Pancreas (tissue), 10 donors: ENCODE measurements around the gene FBXO46. TPM values are rescaled to one million over a fixed set of nuclear protein-coding genes. Genes with fewer than 3 reads are reported as not detected.

Experiments
- ATAC-seq, 4 donors: fragments of 200-7000 bp; cut with Tn5 transposase; one replicate each; pipeline versions ENCODE4 v1.8.0 to v1.9.1; 2020; ENCODE audit warnings: mild to moderate bottlenecking in 4 of 4, moderate library complexity in 4 of 4
- DNase-seq, 6 donors: peaks; one replicate each; pipeline ENCODE4 v3.0.0-alpha.2; 2020
- FAIRE-seq: peaks from 2 replicates; lab custom pipeline; 2012; peaks lifted over from hg19 to GRCh38; lab: Jason Lieb, UNC
- H3K27ac ChIP-seq, 4 donors: fragments of 200-600 bp; sonication (generic); 1 replicate in 3 of 4; 2 replicates in 1 of 4; pipeline versions ENCODE4 v1.5.0 to v1.8.0; 2020
- H3K27me3 ChIP-seq, 4 donors: fragments of 200-600 bp; one replicate each; pipeline ENCODE4 v1.8.0; 2021
- H3K36me3 ChIP-seq, 3 donors: fragments of 200-600 bp; sonication (generic) in 1 of 3; one replicate each; pipeline versions ENCODE4 v1.5.0 to v1.8.0; 2020 to 2021
- H3K4me1 ChIP-seq, 3 donors: fragments of 200-600 bp; one replicate each; pipeline ENCODE4 v1.8.0; 2021
- H3K4me3 ChIP-seq, 4 donors: fragments of 200-600 bp; sonication (generic) in 2 of 4; one replicate each; pipeline versions ENCODE4 v1.5.0 to v1.8.0; 2020 to 2021
- H3K9me3 ChIP-seq, 4 donors: fragments of 200-600 bp; one replicate each; pipeline ENCODE4 v1.8.0; 2021
- CTCF ChIP-seq, 4 donors: fragments of 200-600 bp; sonication (generic) in 3 of 4; IDR thresholded peaks; one replicate each; pipeline versions ENCODE4 v1.5.0 to v1.8.0; 2021; ENCODE audit warnings: antibody characterized with exemption in 4 of 4
- WGBS, 2 donors: extraction: QIAGEN DNeasy Blood & Tissue Kit; methylation state at CpG; one replicate each; pipeline ENCODE4 v1.1.7; 2013; 5-methylcytosine and 5-hydroxymethylcytosine counted together
- intact Hi-C, 3 donors: fragments of 100-400 bp; cut with DNase I; formaldehyde crosslinking; loops; one replicate each; pipeline versions ENCODE4 v1.11.1 to v1.14.2; 2022
- polyA plus RNA-seq, 2 donors: library from polyadenylated mRNA; stranded (reverse); fragments of 200-250 nt; gene quantifications; one replicate each; pipeline ENCODE4 v1.2.3, GENCODE V29; 2013
- total RNA-seq, 6 donors: library from RNA; stranded (reverse); fragmentation: NEBNext Ultra II Directional in 4 of 6; extraction: Animal tissue kit (Norgen Biotek cat#: 25700) in 4 of 6; gene quantifications; one replicate each; pipeline versions ENCODE4 v1.2.1 to v1.2.4, GENCODE V29; 2021 to 2023
- donor health status: healthy with polysubstance abuse.
- donor health status: DM: no; HTN: no; CAD: no; lungs with moderate emphysema.
- donor health status: DM: no; HTN: no; CAD: no.
- donor health status: control.
- donor health status: control.
- donor health status: Bipolar disorder and iron deficiency.
- donor health status: DM: yes; HTN: yes; CAD: no.
- donor health status: DM: no; HTN: no; CAD: no.
- donor health status: DM: no; HTN: no; CAD: no.
- donor health status: DM: yes; HTN: yes; CAD: no.

Gene FBXO46
- total and polyA plus RNA-seq, 8 donors, result 6.7 to 11.3 (median 9.5) TPM

GRCh38 chr19:45681391-45682015 lies 49.2 kb downstream of the FBXO46 start:
- Histone ChIP-seq H3K4me1 (peaks cover 0 to 3% (median 0%) of the 10 kb centered on the region in 3 donors), H3K27ac (peak overlapping the region; percentile 70 to 91 (median 74)), H3K36me3 (peaks cover 0 to 4% (median 0%) of the 10 kb centered on the region in 3 donors), H3K4me3 (peak overlapping the region in 2 of 4 donors; percentile 36 to 38), H3K9me3 (no peaks in the 10 kb centered on the region), H3K27me3 (no peaks in the 10 kb centered on the region)
- peak; percentile 75 to 85 (median 80) for ATAC-seq
- whole genome bisulfite sequencing, 2 donors, result 1% methylated on average over 51 of the region's 51 CpGs
- peak; percentile 81 to 96 (median 92) for DNase-seq
- TF ChIP-seq CTCF (IDR thresholded peaks at IDR 0.05), result peak; percentile 93 to 99 (median 98)
- no peak for FAIRE-seq
- intact Hi-C loops, result no loop called here

- no peak for TF ChIP-seq CTCF (IDR thresholded peaks at IDR 0.05)
- no peaks in the 10 kb centered on the region for H3K27me3 ChIP-seq
- intact Hi-C loops, result no loop called here
- H3K9me3 ChIP-seq, result no peaks in the 10 kb centered on the region
- ATAC-seq, result peak; percentile 76 to 87 (median 86)
- H3K4me3 ChIP-seq, result peak overlapping the region; percentile 20 to 59 (median 44)
- WGBS, 2 donors, result 7 to 10% methylated on average over 48 to 49 of the region's 49 CpGs
- H3K4me1 ChIP-seq, result peaks cover 0 to 3% (median 0%) of the 10 kb centered on the region in 3 donors
- no peak for FAIRE-seq
- no peaks in the 10 kb centered on the region for H3K36me3 ChIP-seq
- DNase-seq, result peak; percentile 94 to 98 (median 97)
- H3K27ac ChIP-seq, result peak overlapping the region; percentile 70 to 82 (median 74)
Observed at GRCh38 chr19:45677351-45678230, 53.1 kb downstream of the FBXO46 start.

- ATAC-seq (peak; percentile 16 to 33 (median 28)), FAIRE-seq (no peak), DNase-seq (peak in 4 of 6 donors; percentile 52 to 86 (median 66))
- Histone ChIP-seq H3K9me3 (no peaks in the 10 kb centered on the region), H3K27me3 (no peaks in the 10 kb centered on the region), H3K36me3 (no peaks in the 10 kb centered on the region), H3K27ac (peak overlapping the region; percentile 70 to 81 (median 74)), H3K4me3 (peak overlapping the region; percentile 20 to 59 (median 44)), H3K4me1 (peaks cover 0 to 3% (median 0%) of the 10 kb centered on the region in 3 donors)
- no peak for TF ChIP-seq CTCF (IDR thresholded peaks at IDR 0.05)
- WGBS, 2 donors, result 5 to 9% methylated on average over 27 to 28 of the region's 28 CpGs
- intact Hi-C loops, result no loop called here
Observed at GRCh38 chr19:45676851-45677263, 53.8 kb downstream of the FBXO46 start.

- DNase-seq (no peak), ATAC-seq (no peak), FAIRE-seq (no peak)
- peaks cover 0 to 3% (median 0%) of the 10 kb centered on the region in 3 donors for H3K4me1 ChIP-seq
- H3K9me3 ChIP-seq, result no peaks in the 10 kb centered on the region
- intact Hi-C loops, result no loop called here
- H3K27ac ChIP-seq, result no peak overlapping the region
- H3K4me3 ChIP-seq, result no peak overlapping the region
- WGBS, 2 donors, result 79 to 85% methylated on average over 7 of the region's 7 CpGs
- TF ChIP-seq CTCF (IDR thresholded peaks at IDR 0.05), result no peak
- no peaks in the 10 kb centered on the region for H3K36me3 ChIP-seq
- H3K27me3 ChIP-seq, result no peaks in the 10 kb centered on the region
Observed at GRCh38 chr19:45674946-45675345, 55.8 kb downstream of the FBXO46 start.
